ENCODE results near the gene KDM5B.

KDM5B gene

DNA sequence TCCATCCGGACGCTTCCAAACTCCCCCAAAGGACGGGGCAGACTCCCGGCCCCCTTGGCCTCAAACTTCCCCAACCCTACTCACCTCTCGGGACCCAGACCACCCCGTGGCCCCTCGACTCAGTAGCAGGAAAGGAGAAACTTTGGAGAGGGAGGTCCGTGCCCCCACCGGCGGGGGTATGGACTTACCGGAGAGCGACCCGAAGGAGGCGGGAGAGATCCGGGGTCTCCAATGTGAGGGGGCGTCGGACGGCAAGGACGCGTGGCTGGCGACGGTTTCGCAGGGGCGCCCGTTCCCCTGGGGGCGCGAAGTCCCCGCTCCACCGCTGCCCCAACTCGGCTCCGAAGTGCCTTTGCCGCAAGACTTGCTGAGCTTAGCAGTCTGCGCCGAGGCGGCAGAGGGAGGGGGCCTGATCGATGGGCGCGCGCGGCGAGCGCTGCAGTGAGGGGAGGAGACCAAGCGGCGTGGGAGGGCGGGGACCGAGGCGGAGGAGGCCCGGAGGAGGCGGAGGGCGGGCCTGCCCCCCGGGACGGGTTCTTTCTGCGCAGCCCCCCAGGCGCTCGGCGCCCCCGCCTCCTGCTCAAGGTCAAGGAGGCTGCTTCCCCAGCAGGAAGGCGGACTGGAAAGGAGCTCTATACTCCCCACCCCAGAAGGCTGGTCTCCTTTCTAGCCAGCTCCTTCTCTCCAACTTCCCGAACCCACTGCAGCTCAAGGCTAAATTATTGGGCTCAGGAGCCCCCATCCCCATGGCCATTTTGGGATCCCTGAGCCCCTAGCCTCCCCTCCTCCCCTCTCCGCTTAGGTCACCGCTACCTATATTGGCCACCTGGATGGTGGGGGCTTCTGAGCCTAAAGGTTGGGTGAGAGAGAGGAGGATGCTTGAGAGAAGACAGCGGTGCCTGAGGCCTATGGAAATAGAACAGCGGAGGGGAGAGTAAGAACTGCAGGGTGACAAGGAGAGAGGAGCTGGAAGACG lies 97.9 kb downstream of the KDM5B start, which contains the start of gene SYT2:
TSS of gene SYT2 (minus strand) at position 385 of the 976 bp plus-strand sequence. CDS start 104,682 bp downstream, outside the sequence.
- no peak for TF ChIP-seq ZFX (IDR thresholded peaks at IDR 0.05; ENCODE audit: borderline replicate concordance)
- TF ChIP-seq, protein P1, sequence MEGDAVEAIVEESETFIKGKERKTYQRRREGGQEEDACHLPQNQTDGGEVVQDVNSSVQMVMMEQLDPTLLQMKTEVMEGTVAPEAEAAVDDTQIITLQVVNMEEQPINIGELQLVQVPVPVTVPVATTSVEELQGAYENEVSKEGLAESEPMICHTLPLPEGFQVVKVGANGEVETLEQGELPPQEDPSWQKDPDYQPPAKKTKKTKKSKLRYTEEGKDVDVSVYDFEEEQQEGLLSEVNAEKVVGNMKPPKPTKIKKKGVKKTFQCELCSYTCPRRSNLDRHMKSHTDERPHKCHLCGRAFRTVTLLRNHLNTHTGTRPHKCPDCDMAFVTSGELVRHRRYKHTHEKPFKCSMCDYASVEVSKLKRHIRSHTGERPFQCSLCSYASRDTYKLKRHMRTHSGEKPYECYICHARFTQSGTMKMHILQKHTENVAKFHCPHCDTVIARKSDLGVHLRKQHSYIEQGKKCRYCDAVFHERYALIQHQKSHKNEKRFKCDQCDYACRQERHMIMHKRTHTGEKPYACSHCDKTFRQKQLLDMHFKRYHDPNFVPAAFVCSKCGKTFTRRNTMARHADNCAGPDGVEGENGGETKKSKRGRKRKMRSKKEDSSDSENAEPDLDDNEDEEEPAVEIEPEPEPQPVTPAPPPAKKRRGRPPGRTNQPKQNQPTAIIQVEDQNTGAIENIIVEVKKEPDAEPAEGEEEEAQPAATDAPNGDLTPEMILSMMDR (IDR thresholded peaks at IDR 0.05) = no peak
- no peak within 1 kb of the TSS for H3K27ac ChIP-seq

DNA sequence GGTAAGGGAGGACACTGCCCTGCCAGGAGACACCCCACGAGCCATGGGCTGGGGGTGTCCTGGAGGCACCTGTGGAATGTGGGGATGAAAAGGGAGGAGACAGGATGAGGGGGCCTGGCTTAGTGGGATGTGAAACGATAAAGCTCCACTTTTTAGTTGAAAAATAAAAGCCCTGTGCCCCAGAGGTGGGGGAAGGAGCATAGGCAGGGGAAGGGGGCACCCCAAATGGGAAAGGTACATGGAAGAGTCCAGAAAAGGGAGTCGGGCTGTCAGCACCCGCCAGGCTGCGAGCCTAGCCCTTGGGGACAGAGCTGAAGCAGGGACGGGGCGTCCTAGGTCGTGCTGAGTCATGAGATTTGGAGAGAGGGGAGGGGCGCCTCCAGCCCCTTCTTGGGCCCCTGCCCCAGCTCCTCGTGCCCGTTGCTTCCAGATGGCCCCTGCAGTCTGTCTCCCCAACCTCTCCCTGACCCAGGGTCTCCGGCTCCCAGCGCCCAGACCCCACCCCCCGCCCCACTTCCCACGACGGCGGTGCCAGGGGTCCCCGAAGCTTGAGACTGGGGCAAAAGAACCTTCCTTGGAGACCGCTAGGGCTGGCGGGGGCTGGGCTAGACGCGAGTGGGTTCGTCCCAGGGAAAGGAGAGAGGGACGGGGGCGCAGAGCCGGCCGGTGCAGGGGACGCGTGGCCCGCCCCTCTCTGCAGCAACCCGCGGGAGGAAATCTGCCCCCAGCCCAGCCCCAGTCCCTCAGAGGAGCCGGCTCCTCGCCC lies 98.8 kb downstream of the KDM5B start:
- TF ChIP-seq, protein P1 (IDR thresholded peaks at IDR 0.05) = no peak
- TF ChIP-seq ZFX (IDR thresholded peaks at IDR 0.05; ENCODE audit: borderline replicate concordance) = no peak
- H3K27ac ChIP-seq = no peak overlapping the region

DNA sequence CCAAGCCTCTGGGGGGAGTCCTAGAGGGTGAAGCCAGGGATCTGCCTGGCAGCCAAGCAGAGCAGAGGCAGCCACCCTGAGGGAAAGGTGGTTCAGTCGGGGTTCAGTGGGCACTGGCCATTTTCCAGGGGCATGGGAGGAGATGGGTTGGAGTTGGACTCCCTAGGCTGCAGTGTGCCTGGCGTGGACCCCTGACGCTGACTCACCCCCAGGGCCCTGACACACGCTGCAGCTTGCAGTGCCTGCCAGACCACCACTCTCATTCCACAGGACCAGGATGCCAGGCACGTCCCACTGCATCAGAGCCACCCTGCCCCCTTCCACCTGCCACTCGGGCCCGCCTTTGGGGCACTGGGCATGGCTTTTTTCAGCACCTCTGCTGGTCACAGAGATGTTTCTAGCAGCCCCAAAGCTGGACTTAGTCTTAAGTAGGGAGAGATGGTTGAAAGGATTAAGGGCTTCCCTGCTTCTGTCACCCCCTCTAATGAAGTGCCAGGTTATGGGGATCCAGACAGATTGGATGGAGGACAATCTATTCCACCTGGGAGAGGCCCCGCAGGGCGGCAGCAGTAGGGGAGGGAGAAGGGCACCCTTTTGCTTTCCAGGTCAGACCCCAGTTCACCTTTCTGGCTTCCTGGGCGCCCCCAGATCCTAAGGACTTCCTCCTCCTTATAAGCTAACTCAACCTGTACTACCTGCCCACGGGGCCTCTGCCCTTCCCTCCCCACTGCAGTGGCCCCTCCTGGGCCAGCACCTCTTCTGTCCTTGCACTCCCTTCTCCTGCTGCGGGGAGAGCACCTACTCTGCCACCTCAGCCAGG lies 99.6 kb downstream of the KDM5B start:
- TF ChIP-seq ZFX (IDR thresholded peaks at IDR 0.05; ENCODE audit: borderline replicate concordance) = no peak
- TF ChIP-seq, protein P1 (IDR thresholded peaks at IDR 0.05) = no peak
- no peak overlapping the region for H3K27ac ChIP-seq

GRCh38 chr1:202706851-202707250 lies 101.4 kb downstream of the KDM5B start:
- TF ChIP-seq ZFX (IDR thresholded peaks at IDR 0.05; ENCODE audit: borderline replicate concordance) = no peak
- TF ChIP-seq, protein P1 (IDR thresholded peaks at IDR 0.05) = no peak
- H3K27ac ChIP-seq = no peak overlapping the region

DNA sequence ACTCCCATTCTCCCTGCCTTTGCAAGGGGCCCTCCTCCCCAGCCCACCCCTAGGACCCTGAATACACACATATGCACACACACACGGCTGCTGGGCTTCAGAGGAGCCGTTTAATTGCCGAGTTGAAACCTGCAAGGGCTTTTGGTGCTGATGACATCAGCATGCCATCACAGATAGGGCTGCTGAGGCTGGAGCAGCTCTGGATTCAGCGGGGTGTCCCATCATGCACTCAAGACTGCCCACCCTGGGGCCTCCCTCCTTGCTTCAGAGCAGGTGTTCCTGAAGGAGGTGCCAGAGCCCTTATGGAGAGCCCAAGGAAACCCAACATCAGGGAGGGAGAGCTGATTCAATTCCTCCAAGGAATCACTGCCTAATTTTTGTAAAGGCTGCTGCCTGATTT lies 103.6 kb downstream of the KDM5B start:
- no peak overlapping the region for H3K27ac ChIP-seq
- TF ChIP-seq, protein P1 (IDR thresholded peaks at IDR 0.05) = no peak
- no peak for TF ChIP-seq ZFX (IDR thresholded peaks at IDR 0.05; ENCODE audit: borderline replicate concordance)

DNA sequence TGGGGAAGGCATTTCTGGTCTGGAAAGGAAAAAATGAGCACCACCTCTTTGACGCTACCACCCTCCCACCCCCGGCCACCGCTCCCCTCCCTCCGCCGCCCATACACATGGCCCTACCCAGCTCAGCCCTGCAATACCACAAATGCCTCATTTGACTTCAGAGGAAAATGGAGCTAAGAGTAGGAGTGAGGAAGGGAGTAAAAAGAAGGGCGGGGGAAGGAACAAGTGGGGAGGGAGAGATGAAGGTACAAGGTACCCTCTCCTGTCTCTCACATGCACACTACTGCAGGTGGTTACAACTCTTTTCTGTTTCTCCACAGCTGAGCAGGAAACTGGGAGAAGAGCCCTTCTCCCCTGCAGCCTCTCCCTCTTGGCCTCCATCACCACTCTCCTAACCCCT lies 105.0 kb downstream of the KDM5B start:
- TF ChIP-seq ZFX (IDR thresholded peaks at IDR 0.05; ENCODE audit: borderline replicate concordance) = no peak
- TF ChIP-seq, protein P1 (IDR thresholded peaks at IDR 0.05) = no peak

More for the DNA sequence above, 105.0 kb downstream of the KDM5B start:
- H3K27ac ChIP-seq = no peak overlapping the region
